HCT116 (cell line): ENCODE results near the gene AGTR1. TPM values are rescaled to one million over a fixed set of nuclear protein-coding genes. Genes with fewer than 3 reads are reported as not detected.

ENCODE experiments used
- ATAC-seq: fragments of 200-7000 bp; cut with Tn5 transposase; 2 replicates; pipeline ENCODE4 v1.9.1; 2020; ENCODE audit warnings: mild to moderate bottlenecking, moderate library complexity
- BruUV-seq: library from RNA; stranded (reverse); fragments of 400-500 nt; replicated peaks from 2 replicates; lab custom pipeline; 2021; lab: Mats Ljungman, UMichigan
- CTCF ChIA-PET: fragments of 300-600 bp; sonication (Branson Sonifier 250); formaldehyde crosslinking; loops from one replicate; lab custom pipeline; 2021; ENCODE audit warnings: antibody characterized with exemption; lab: Charles Lee
- POLR2A ChIA-PET: fragments of 300-600, 350-600 bp; sonication (Branson Sonifier 250); formaldehyde crosslinking; loops from one replicate; lab custom pipeline; 2021; ENCODE audit warnings: antibody characterized with exemption; lab: Charles Lee
- RAD21 ChIA-PET, 2 experiments: fragments of 300-600 bp; sonication (Branson Sonifier 250); formaldehyde crosslinking; loops; one replicate each; lab custom pipeline; 2023; ENCODE audit warnings: low total read pairs in 2 of 2; ENCODE audit not compliant: uncharacterized antibody in 2 of 2, unreplicated experiment in 2 of 2, low non-redundant PET in 1 of 2; lab: Charles Lee
- DNase-seq: peaks from one replicate; pipeline ENCODE4 v3.0.0-alpha.2; 2010; ENCODE audit warnings: low read depth, low spot score
- H2AFZ ChIP-seq: fragments of 200-600 bp; shearing (Covaris generic), sonication (generic); 2 replicates; pipeline ENCODE4 v1.6.1; 2017; ENCODE audit warnings: low read depth, mixed run types, mixed read lengths, antibody characterized with exemption, low read length; ENCODE audit not compliant: poor library complexity, severe bottlenecking
- H3K27ac ChIP-seq: 2 replicates; pipeline ENCODE4 v1.5.1; 2012; ENCODE audit warnings: low read depth, low read length
- H3K27me3 ChIP-seq: fragments of 200-600 bp; sonication (generic); 2 replicates; pipeline ENCODE4 v1.6.1; 2016; ENCODE audit warnings: mixed run types, low read length, mixed read lengths; ENCODE audit not compliant: insufficient read depth
- H3K36me3 ChIP-seq, 2 experiments: fragments of 200-500 bp in 1 of 2; fragments of 200-600 bp in 1 of 2; sonication (Bioruptor generic) in 1 of 2; sonication (generic) in 1 of 2; 2 replicates each; pipeline versions ENCODE4 v1.5.1 to v1.6.1; 2014 to 2016; ENCODE audit warnings: low read length in 2 of 2, inconsistent platforms in 1 of 2, mixed read lengths in 1 of 2, mixed run types in 1 of 2; ENCODE audit not compliant: insufficient read depth in 2 of 2, control insufficient read depth in 1 of 2
- H3K4me1 ChIP-seq, 2 experiments: fragments of 200-600 bp in 1 of 2; sonication (generic) in 1 of 2; 2 replicates each; pipeline versions ENCODE4 v1.5.1 to v1.6.1; 2012 to 2017; ENCODE audit warnings: low read length in 2 of 2, inconsistent platforms in 1 of 2, mild to moderate bottlenecking in 1 of 2, mixed read lengths in 1 of 2, mixed run types in 1 of 2, moderate library complexity in 1 of 2; ENCODE audit not compliant: insufficient read depth in 2 of 2, control insufficient read depth in 1 of 2
- H3K4me2 ChIP-seq: fragments of 200-600 bp; sonication (generic); 2 replicates; pipeline ENCODE4 v1.6.1; 2017; ENCODE audit warnings: mixed run types, low read length, mixed read lengths
- H3K4me3 ChIP-seq, 2 experiments: fragments of 200-600 bp in 1 of 2; sonication (generic) in 1 of 2; replicated peaks in 1 of 2; 2 replicates each; pipeline ENCODE4 v1.5.1; 2011 to 2016; ENCODE audit warnings: low read length in 2 of 2, control low read depth in 1 of 2, low read depth in 1 of 2, mild to moderate bottlenecking in 1 of 2, mixed read lengths in 1 of 2, mixed run types in 1 of 2
- H3K79me2 ChIP-seq: fragments of 200-600 bp; sonication (generic); 2 replicates; pipeline ENCODE4 v1.6.1; 2017; ENCODE audit warnings: mild to moderate bottlenecking, mixed run types, low read length, moderate library complexity, mixed read lengths; ENCODE audit not compliant: insufficient read depth
- H3K9ac ChIP-seq: fragments of 200-600 bp; sonication (generic); 2 replicates; pipeline ENCODE4 v1.6.1; 2016; ENCODE audit warnings: low read length, mixed read lengths
- H3K9me2 ChIP-seq: fragments of 200-600 bp; sonication (generic), shearing (Covaris generic); 2 replicates; pipeline ENCODE4 v1.6.1; 2017; ENCODE audit warnings: mixed run types, mild to moderate bottlenecking, moderate library complexity; ENCODE audit not compliant: insufficient read depth
- H3K9me3 ChIP-seq, 2 experiments: fragments of 200-500 bp in 1 of 2; fragments of 200-600 bp in 1 of 2; sonication (Bioruptor generic) in 1 of 2; sonication (generic) in 1 of 2; 2 replicates each; pipeline ENCODE4 v1.6.1; 2014 to 2017; ENCODE audit warnings: low read length in 2 of 2, mixed read lengths in 2 of 2, inconsistent platforms in 1 of 2, low read depth in 1 of 2, mild to moderate bottlenecking in 1 of 2, mixed run types in 1 of 2, moderate library complexity in 1 of 2; ENCODE audit not compliant: control insufficient read depth in 1 of 2, insufficient read depth in 1 of 2
- H4K20me1 ChIP-seq: fragments of 200-600 bp; sonication (generic), shearing (Covaris generic); 2 replicates; pipeline ENCODE4 v1.6.1; 2017; ENCODE audit warnings: mixed run types, mild to moderate bottlenecking, moderate library complexity; ENCODE audit not compliant: insufficient read depth
- ATF3 ChIP-seq: IDR thresholded peaks from 2 replicates; pipeline ENCODE4 v1.6.1; 2012
- CBX3 ChIP-seq: IDR thresholded peaks from 2 replicates; pipeline ENCODE4 v1.6.1; 2012; ENCODE audit warnings: low read depth
- CEBPB ChIP-seq: IDR thresholded peaks from 2 replicates; pipeline ENCODE4 v1.6.1; 2012; ENCODE audit warnings: low read depth
- CTCF ChIP-seq, 3 experiments: fragments of 200-600 bp in 1 of 3; sonication (generic) in 1 of 3; IDR thresholded peaks in 2 of 3; conservative IDR thresholded peaks in 1 of 3; 2 replicates each; pipeline ENCODE4 v1.5.1; 2012 to 2017; ENCODE audit warnings: low read depth in 2 of 3, low read length in 2 of 3, antibody characterized with exemption in 1 of 3, borderline replicate concordance in 1 of 3, control low read depth in 1 of 3, mild to moderate bottlenecking in 1 of 3, mixed read lengths in 1 of 3, mixed run types in 1 of 3, moderate library complexity in 1 of 3; ENCODE audit not compliant: insufficient read depth in 1 of 3
- EGR1 ChIP-seq: IDR thresholded peaks from 2 replicates; pipeline ENCODE4 v1.6.1; 2012; ENCODE audit warnings: low read depth
- EZH2 ChIP-seq: fragments of 200-600 bp; sonication (generic); IDR thresholded peaks from 2 replicates; pipeline ENCODE4 v1.6.1; 2017; ENCODE audit warnings: antibody characterized with exemption, mixed run types
- EZH2phosphoT487 ChIP-seq: fragments of 200-600 bp; IDR thresholded peaks from 2 replicates; pipeline ENCODE4 v1.6.1; 2018; ENCODE audit warnings: antibody characterized with exemption, borderline replicate concordance
- FOSL1 ChIP-seq: IDR thresholded peaks from 2 replicates; pipeline ENCODE4 v1.6.1; 2012; ENCODE audit warnings: low read depth
- JUND ChIP-seq: IDR thresholded peaks from 2 replicates; pipeline ENCODE4 v1.6.1; 2012
- POLR2A ChIP-seq: IDR thresholded peaks from 2 replicates; pipeline ENCODE4 v1.7.0; 2011; ENCODE audit warnings: borderline replicate concordance; ENCODE audit not compliant: insufficient read depth, insufficient read length; ENCODE audit errors: extremely low read depth
- POLR2AphosphoS5 ChIP-seq: IDR thresholded peaks from 2 replicates; pipeline ENCODE4 v1.6.1; 2011; ENCODE audit warnings: mild to moderate bottlenecking, low read depth, low read length, moderate library complexity
- RAD21 ChIP-seq: IDR thresholded peaks from 2 replicates; pipeline ENCODE4 v1.6.1; 2012; ENCODE audit warnings: low read depth, mild to moderate bottlenecking
- REST ChIP-seq: IDR thresholded peaks from 2 replicates; pipeline ENCODE4 v1.6.1; 2012; ENCODE audit warnings: low read depth
- SRF ChIP-seq: IDR thresholded peaks from 2 replicates; pipeline ENCODE4 v1.6.1; 2012; ENCODE audit warnings: low read depth
- TCF7L2 ChIP-seq: IDR thresholded peaks from 2 replicates; pipeline ENCODE4 v1.7.0; 2011; ENCODE audit warnings: borderline replicate concordance, inconsistent platforms; ENCODE audit not compliant: insufficient read depth, insufficient read length; ENCODE audit errors: extremely low read depth
- ZBTB33 ChIP-seq: IDR thresholded peaks from 2 replicates; pipeline ENCODE4 v1.6.1; 2011; ENCODE audit warnings: mild to moderate bottlenecking, low read length, moderate library complexity; ENCODE audit not compliant: insufficient replicate concordance; ENCODE audit errors: extremely low read depth
- ZFX ChIP-seq: fragments of 450-650 bp; IDR thresholded peaks from 2 replicates; pipeline ENCODE4 v1.6.1; 2017
- ZNF274 ChIP-seq: fragments of 200-500 bp; sonication (Bioruptor generic); IDR thresholded peaks from 2 replicates; pipeline ENCODE4 v1.6.1; 2014; ENCODE audit warnings: mild to moderate bottlenecking, low read depth, low read length, inconsistent platforms
- intact Hi-C: fragments of 100-400 bp; cut with micrococcal nuclease; formaldehyde crosslinking; loops from 2 replicates; pipeline ENCODE4 v1.10.0; 2022
- total RNA-seq: library from RNA; stranded (reverse); gene quantifications from one replicate; pipeline ENCODE4 v1.2.1, GENCODE V29; 2021; ENCODE audit not compliant: unreplicated experiment

AGTR1 gene
- total RNA-seq, 1 experiment from 2014 or later, result not detected

- TF ChIP-seq REST (no peak), JUND (no peak), ZFX (no peak), CEBPB (no peak), ZNF274 (no peak), TCF7L2 (no peak), ATF3 (no peak), EZH2 (no peak), POLR2AphosphoS5 (no peak), RAD21 (no peak), ZBTB33 (no peak), CBX3 (no peak), EGR1 (no peak), CTCF (IDR thresholded peaks at IDR 0.05 in 2 of 3, conservative IDR thresholded peaks at IDR 0.05 in 1 of 3; ENCODE audit: borderline replicate concordance in 1 of 3, insufficient read depth in 1 of 3, low read depth in 2 of 3, low read length in 2 of 3) (no peak), SRF (no peak), FOSL1 (no peak), EZH2phosphoT487 (no peak), POLR2A (no peak)
- no peaks in the 10 kb centered on the region for H3K27me3 ChIP-seq
- no peaks in the 10 kb centered on the region for H3K9me3 ChIP-seq
- POLR2A ChIA-PET, result interaction anchor here (0.6 to 1.3 kb wide), 2 partner anchors 9 to 141 kb away, joined by 3 to 5 read pairs; no protein-coding TSS in a partner anchor
- no peaks in the 10 kb centered on the region for H3K36me3 ChIP-seq
- peaks cover 0 to 5% of the 10 kb centered on the region in 2 experiments; a peak in 1 of 4 replicates for H3K4me1 ChIP-seq
- no peak overlapping the region for H3K4me2 ChIP-seq
- intact Hi-C loops, result no loop called here
- DNase-seq (no peak), ATAC-seq (no peak)
- CTCF ChIA-PET, result interaction anchor here (2.3 kb wide), 1 partner anchor 18 kb away, joined by 7 read pairs; no protein-coding TSS in a partner anchor
- no peaks in the 10 kb centered on the region for H3K79me2 ChIP-seq
- no TSS peak for BruUV-seq
- no peak overlapping the region for H2AFZ ChIP-seq
- H4K20me1 ChIP-seq, result no peaks in the 10 kb centered on the region
- H3K9ac ChIP-seq, result no peak overlapping the region
- H3K4me3 ChIP-seq, result no peak overlapping the region
- H3K27ac ChIP-seq, result no peak overlapping the region
- RAD21 ChIA-PET, result no interaction called here
- H3K9me2 ChIP-seq, result no peaks in the 10 kb centered on the region
Observed at GRCh38 chr3:148709560-148710253, 12.0 kb downstream of the AGTR1 start.
